ENCODE measurements around the gene CLIC5. TPM values are rescaled to one million over a fixed set of nuclear protein-coding genes. Genes with fewer than 3 reads are reported as not detected.

The CLIC5 gene
- total RNA-seq, 4 donors from 2014 or later, result 18.2 to 128 (median 119) TPM

DNA sequence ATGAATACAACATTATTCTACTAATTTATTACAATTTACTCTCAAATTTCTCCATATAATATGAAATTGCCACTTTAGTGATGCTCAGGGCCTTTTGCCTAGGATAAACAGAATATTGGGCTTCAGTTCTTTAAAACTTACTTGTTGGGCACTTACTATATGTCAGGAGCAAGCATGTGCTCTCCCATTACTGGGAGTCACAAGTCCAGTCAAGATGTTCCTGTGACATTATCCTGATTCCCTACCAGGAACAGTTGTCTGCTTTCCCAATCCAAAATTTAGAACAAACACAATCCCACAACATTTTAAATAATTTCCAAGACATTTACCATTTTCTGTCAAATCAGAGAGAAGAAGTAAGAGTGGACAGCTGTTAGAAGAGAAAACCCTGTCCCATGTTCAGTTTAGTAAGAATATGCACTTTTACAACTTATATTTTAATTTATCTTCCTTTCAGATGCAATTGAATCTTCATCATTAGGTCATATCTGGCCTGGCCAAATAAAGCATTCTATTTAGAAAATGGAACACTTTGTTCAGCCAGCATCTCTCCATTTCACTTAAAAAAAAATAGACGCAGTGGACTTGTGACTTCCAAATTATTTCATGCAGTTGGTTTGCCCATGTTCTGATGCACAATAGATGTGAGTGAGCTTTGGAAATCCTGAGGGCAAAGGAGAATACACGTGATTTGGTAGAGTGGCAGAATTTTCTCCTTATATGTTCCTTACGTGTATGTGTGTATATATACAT is 159.8 kb downstream of the CLIC5 start:
- Histone ChIP-seq H3K27ac (peak overlapping the region in 1 of 4 donors; percentile 10), H3K4me3 (no peak overlapping the region), H3K27me3 (no peaks in the 10 kb centered on the region), H3K36me3 (no peaks in the 10 kb centered on the region), H3K4me1 (no peaks in the 10 kb centered on the region), H3K9me3 (no peaks in the 10 kb centered on the region)
- no peak for DNase-seq
- TF ChIP-seq POLR2A (IDR thresholded peaks at IDR 0.05), result no peak
- TF ChIP-seq, protein P1, sequence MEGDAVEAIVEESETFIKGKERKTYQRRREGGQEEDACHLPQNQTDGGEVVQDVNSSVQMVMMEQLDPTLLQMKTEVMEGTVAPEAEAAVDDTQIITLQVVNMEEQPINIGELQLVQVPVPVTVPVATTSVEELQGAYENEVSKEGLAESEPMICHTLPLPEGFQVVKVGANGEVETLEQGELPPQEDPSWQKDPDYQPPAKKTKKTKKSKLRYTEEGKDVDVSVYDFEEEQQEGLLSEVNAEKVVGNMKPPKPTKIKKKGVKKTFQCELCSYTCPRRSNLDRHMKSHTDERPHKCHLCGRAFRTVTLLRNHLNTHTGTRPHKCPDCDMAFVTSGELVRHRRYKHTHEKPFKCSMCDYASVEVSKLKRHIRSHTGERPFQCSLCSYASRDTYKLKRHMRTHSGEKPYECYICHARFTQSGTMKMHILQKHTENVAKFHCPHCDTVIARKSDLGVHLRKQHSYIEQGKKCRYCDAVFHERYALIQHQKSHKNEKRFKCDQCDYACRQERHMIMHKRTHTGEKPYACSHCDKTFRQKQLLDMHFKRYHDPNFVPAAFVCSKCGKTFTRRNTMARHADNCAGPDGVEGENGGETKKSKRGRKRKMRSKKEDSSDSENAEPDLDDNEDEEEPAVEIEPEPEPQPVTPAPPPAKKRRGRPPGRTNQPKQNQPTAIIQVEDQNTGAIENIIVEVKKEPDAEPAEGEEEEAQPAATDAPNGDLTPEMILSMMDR (IDR thresholded peaks at IDR 0.05), result no peak

DNA sequence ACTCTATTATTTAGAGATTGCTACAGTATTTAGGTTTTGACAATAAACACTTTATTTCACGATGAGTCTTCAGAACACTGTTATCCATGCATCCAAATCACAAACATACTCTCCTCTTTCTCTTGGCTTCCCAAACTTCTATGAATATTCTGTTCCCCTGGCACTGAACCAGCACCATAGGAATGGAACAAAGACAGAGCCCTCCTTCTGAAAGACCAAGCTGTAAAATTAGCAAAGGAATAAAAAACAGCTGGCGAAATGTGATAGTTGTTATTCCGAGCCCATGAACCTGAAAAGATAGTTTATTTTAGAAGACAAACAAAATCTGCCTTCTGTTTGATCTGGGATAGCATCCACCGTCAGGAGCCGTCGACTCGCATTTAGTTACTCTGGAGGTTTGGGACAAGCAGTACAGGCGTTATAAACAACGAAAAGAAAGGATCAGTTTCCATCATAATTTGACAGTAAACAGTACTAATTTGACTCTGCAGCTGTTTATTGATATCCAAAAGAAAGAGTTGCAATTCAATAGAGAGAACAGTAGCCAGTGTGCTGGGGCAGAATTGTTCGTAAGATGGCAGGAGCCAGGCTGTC is 161.4 kb downstream of the CLIC5 start:
- H3K9me3 ChIP-seq, result no peaks in the 10 kb centered on the region
- H3K4me1 ChIP-seq, result no peaks in the 10 kb centered on the region
- no peak for DNase-seq
- H3K27me3 ChIP-seq, result no peaks in the 10 kb centered on the region
- TF ChIP-seq, protein P1 (IDR thresholded peaks at IDR 0.05), result no peak
- no peak for TF ChIP-seq POLR2A (IDR thresholded peaks at IDR 0.05)
- no peak overlapping the region for H3K4me3 ChIP-seq
- peak overlapping the region in 1 of 4 donors; percentile 10 for H3K27ac ChIP-seq
- H3K36me3 ChIP-seq, result no peaks in the 10 kb centered on the region

DNA sequence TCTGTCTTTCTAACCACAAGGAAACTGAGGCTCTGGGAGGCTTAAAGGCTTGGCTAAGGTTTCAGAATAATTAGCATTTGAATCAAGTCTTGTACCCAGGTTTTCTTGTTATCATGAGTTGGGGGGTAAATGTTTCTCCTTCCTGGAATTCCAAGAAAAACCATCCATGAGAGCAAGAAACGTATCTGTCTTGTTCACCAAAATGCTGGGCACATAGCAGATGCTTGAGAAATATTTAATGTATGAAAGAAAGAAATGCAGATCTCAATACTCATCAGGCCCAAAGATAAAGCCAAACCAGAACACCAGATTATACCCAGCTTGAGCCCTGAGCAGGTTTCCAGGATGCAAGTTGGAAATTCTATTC is 164.6 kb downstream of the CLIC5 start:
- Histone ChIP-seq H3K36me3 (no peaks in the 10 kb centered on the region), H3K9me3 (no peaks in the 10 kb centered on the region), H3K27ac (no peak overlapping the region), H3K4me3 (no peak overlapping the region), H3K4me1 (no peaks in the 10 kb centered on the region), H3K27me3 (no peaks in the 10 kb centered on the region)
- TF ChIP-seq, protein P1 (IDR thresholded peaks at IDR 0.05), result no peak
- TF ChIP-seq POLR2A (IDR thresholded peaks at IDR 0.05), result no peak
- DNase-seq, result no peak

DNA sequence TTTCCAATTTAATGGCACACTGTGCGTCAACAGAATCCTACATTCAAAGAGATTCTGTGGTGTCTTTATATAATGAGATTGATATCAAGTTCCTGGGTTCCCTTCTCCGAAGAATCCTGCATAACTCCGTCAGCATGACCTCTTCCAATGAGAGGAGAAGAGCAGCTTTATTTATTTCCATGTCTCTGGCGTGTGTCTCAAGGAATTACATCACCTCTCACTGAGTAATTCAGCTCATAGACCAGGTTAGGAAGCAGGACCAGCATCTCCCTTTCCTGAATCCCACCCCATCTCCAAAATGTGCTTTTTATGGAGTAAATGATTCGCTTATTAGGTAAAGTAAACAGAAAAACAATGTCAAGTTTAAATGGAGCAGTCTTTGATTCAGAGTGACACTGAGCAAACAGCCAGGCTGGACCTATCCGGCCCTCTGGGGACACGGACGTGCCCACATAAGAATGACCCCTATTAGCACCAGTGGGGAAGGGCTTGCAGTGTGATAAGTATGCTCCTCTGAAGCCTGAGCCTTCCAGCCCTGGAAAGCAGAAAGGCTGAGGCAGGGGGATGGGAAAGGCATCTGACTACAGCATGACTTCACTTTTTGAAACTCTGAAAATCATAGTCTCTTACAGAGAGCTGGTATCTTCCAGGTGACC is 165.2 kb downstream of the CLIC5 start:
- no peaks in the 10 kb centered on the region for H3K36me3 ChIP-seq

DNA sequence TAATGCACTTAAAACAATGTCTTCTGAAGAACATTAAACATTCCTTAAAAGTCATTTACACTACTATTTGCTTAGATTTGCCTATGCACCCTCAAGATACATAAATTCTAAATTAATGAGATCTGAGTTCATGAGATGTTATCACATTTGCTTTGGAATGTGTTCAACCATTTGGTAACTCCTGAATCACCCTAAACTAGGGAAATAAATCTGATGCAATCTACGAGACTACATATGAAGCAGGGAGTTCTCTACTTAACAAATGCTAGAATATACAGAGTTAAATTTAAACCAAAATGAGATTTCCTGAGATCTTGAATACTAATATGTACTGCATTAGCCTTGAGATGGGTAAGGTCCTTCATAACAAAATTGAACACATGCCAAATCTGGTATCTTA is 170.1 kb downstream of the CLIC5 start:
- Histone ChIP-seq H3K4me1 (no peaks in the 10 kb centered on the region), H3K27me3 (no peaks in the 10 kb centered on the region), H3K4me3 (no peak overlapping the region), H3K9me3 (no peaks in the 10 kb centered on the region), H3K27ac (no peak overlapping the region), H3K36me3 (no peaks in the 10 kb centered on the region)
- no peak for TF ChIP-seq POLR2A (IDR thresholded peaks at IDR 0.05)
- TF ChIP-seq, protein P1 (IDR thresholded peaks at IDR 0.05), result no peak
- DNase-seq, result no peak

More for the DNA sequence above, 165.2 kb downstream of the CLIC5 start:
- H3K4me1 ChIP-seq, result no peaks in the 10 kb centered on the region
- no peak overlapping the region for H3K27ac ChIP-seq
- no peaks in the 10 kb centered on the region for H3K27me3 ChIP-seq
- H3K4me3 ChIP-seq, result no peak overlapping the region
- no peaks in the 10 kb centered on the region for H3K9me3 ChIP-seq
- no peak for TF ChIP-seq POLR2A (IDR thresholded peaks at IDR 0.05)
- TF ChIP-seq, protein P1 (IDR thresholded peaks at IDR 0.05), result no peak
- no peak for DNase-seq
